HG03432 (cell line): ENCODE measurements around the gene VPS29.
A peak's percentile ranks its signal among the peaks of the same experiment; 100 is the strongest.
"Not testable (repeated sequence)": the region's sequence is repeated elsewhere in the genome, so short reads cannot be mapped to it uniquely, and the experiment has no call there.

Experiments
- ATAC-seq: cut with Tn5 transposase; IDR thresholded peaks from one replicate; pipeline ENCODE4 v1.9.1; 2021; ENCODE audit warnings: mild to moderate bottlenecking, moderate library complexity; ENCODE audit not compliant: unreplicated experiment

Gene VPS29

GRCh38 chr12:110501752-110502738, at the start of gene VPS29, which contains the start of gene RAD9B:
VPS29 (minus strand) TSS chr12:110502111; CDS start chr12:110502051, 60 bp downstream.
RAD9B (plus strand) TSS chr12:110502331; CDS start chr12:110502338, 7 bp downstream.
- peak; percentile 96 for ATAC-seq

- no peak for ATAC-seq
Observed at GRCh38 chr12:110550981-110551380, 49.1 kb upstream of the VPS29 start.

GRCh38 chr12:110549716-110550115, 47.8 kb upstream of the VPS29 start:
- no peak for ATAC-seq

GRCh38 chr12:110548678-110549077, 46.8 kb upstream of the VPS29 start:
- ATAC-seq: no peak

- no peak for ATAC-seq
Observed at GRCh38 chr12:110547090-110547489, 45.2 kb upstream of the VPS29 start.

- ATAC-seq: no peak
Observed at GRCh38 chr12:110546339-110546738, 44.4 kb upstream of the VPS29 start.

GRCh38 chr12:110545812-110546211, 43.9 kb upstream of the VPS29 start:
- ATAC-seq: no peak

- ATAC-seq: not testable (repeated sequence)
Observed at GRCh38 chr12:110545259-110545658, 43.3 kb upstream of the VPS29 start.

- no peak for ATAC-seq
Observed at GRCh38 chr12:110543965-110544364, 42.1 kb upstream of the VPS29 start.

GRCh38 chr12:110543252-110543959, 41.5 kb upstream of the VPS29 start:
- ATAC-seq: no peak

GRCh38 chr12:110540048-110540447, 38.1 kb upstream of the VPS29 start:
- ATAC-seq: no peak

- ATAC-seq: no peak
Observed at GRCh38 chr12:110538869-110539622, 37.1 kb upstream of the VPS29 start.

GRCh38 chr12:110537605-110538409, 35.9 kb upstream of the VPS29 start:
- ATAC-seq: no peak

GRCh38 chr12:110536834-110537604, 35.1 kb upstream of the VPS29 start:
- ATAC-seq: no peak

GRCh38 chr12:110534811-110535210, 32.9 kb upstream of the VPS29 start:
- no peak for ATAC-seq

- no peak for ATAC-seq
Observed at GRCh38 chr12:110533607-110534006, 31.7 kb upstream of the VPS29 start.

- ATAC-seq: no peak
Observed at GRCh38 chr12:110532644-110533043, 30.7 kb upstream of the VPS29 start.

GRCh38 chr12:110531741-110532333, 29.9 kb upstream of the VPS29 start:
- peak; percentile 86 for ATAC-seq

GRCh38 chr12:110530511-110530910, 28.6 kb upstream of the VPS29 start:
- ATAC-seq: no peak
